ENCODE results near the gene TRIM33.
"Not testable (repeated sequence)": the region's sequence is repeated elsewhere in the genome, so short reads cannot be mapped to it uniquely, and the experiment has no call there.

TRIM33 gene

GRCh38 chr1:114467491-114467890, 43.5 kb downstream of the TRIM33 start:
- no peak for DNase-seq

GRCh38 chr1:114466334-114467014, 44.5 kb downstream of the TRIM33 start:
- no peak for DNase-seq

- DNase-seq = no peak
Measured at GRCh38 chr1:114462963-114463362, 48.0 kb downstream of the TRIM33 start.

GRCh38 chr1:114462341-114462740, 48.7 kb downstream of the TRIM33 start:
- no peak for DNase-seq

GRCh38 chr1:114458237-114458777, 52.7 kb downstream of the TRIM33 start:
- DNase-seq = no peak

GRCh38 chr1:114457675-114458236, 53.2 kb downstream of the TRIM33 start:
- DNase-seq = no peak

- DNase-seq = no peak
Measured at GRCh38 chr1:114456586-114456985, 54.4 kb downstream of the TRIM33 start.

GRCh38 chr1:114455102-114455785, 55.8 kb downstream of the TRIM33 start:
- DNase-seq = no peak

GRCh38 chr1:114454539-114454938, 56.5 kb downstream of the TRIM33 start:
- DNase-seq = no peak

- DNase-seq = no peak
Measured at GRCh38 chr1:114453361-114453784, 57.6 kb downstream of the TRIM33 start.

- DNase-seq = no peak
Measured at GRCh38 chr1:114448370-114449036, 62.5 kb downstream of the TRIM33 start.

- no peak for DNase-seq
Measured at GRCh38 chr1:114446198-114446597, 64.8 kb downstream of the TRIM33 start.

- DNase-seq = not testable (repeated sequence)
Measured at GRCh38 chr1:114443226-114443625, 67.8 kb downstream of the TRIM33 start.

GRCh38 chr1:114441332-114441731, 69.7 kb downstream of the TRIM33 start:
- DNase-seq = no peak

- no peak for DNase-seq
Measured at GRCh38 chr1:114439369-114439768, 71.6 kb downstream of the TRIM33 start.

- no peak for DNase-seq
Measured at GRCh38 chr1:114437812-114438211, 73.2 kb downstream of the TRIM33 start.

- no peak for DNase-seq
Measured at GRCh38 chr1:114436799-114437198, 74.2 kb downstream of the TRIM33 start.

GRCh38 chr1:114435088-114435715, 75.8 kb downstream of the TRIM33 start:
- DNase-seq = no peak

- DNase-seq = no peak
Measured at GRCh38 chr1:114431026-114431425, 80.0 kb downstream of the TRIM33 start.

- no peak for DNase-seq
Measured at GRCh38 chr1:114428083-114428754, 82.8 kb downstream of the TRIM33 start.

GRCh38 chr1:114427612-114428011, 83.4 kb downstream of the TRIM33 start:
- DNase-seq = no peak
